GM19238 (cell line): Measurements from ENCODE around the gene MAGEB1.

Experiments used
- DNase-seq: peaks from one replicate; pipeline ENCODE4 v3.0.0; 2011; ENCODE audit warnings: low spot score; ENCODE audit not compliant: insufficient read length

Gene MAGEB1, protein sequence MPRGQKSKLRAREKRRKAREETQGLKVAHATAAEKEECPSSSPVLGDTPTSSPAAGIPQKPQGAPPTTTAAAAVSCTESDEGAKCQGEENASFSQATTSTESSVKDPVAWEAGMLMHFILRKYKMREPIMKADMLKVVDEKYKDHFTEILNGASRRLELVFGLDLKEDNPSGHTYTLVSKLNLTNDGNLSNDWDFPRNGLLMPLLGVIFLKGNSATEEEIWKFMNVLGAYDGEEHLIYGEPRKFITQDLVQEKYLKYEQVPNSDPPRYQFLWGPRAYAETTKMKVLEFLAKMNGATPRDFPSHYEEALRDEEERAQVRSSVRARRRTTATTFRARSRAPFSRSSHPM

GRCh38 chrX:30246769-30247489 is at the start of gene MAGEB1:
TSS of gene MAGEB1 (plus strand) at chrX:30247146. CDS start at chrX:30250494, 3,348 bp downstream.
- DNase-seq: no peak

- no peak for DNase-seq
Observed at GRCh38 chrX:30212172-30212571, 34.8 kb upstream of the MAGEB1 start.

- no peak for DNase-seq
Observed at GRCh38 chrX:30215357-30215843, 31.5 kb upstream of the MAGEB1 start, which contains the start of gene MAGEB2. TSS of gene MAGEB2 (plus strand) at chrX:30215563. CDS start at chrX:30218581, 3,018 bp downstream.

- DNase-seq: no peak
Observed at GRCh38 chrX:30217465-30217864, 29.5 kb upstream of the MAGEB1 start.

DNA sequence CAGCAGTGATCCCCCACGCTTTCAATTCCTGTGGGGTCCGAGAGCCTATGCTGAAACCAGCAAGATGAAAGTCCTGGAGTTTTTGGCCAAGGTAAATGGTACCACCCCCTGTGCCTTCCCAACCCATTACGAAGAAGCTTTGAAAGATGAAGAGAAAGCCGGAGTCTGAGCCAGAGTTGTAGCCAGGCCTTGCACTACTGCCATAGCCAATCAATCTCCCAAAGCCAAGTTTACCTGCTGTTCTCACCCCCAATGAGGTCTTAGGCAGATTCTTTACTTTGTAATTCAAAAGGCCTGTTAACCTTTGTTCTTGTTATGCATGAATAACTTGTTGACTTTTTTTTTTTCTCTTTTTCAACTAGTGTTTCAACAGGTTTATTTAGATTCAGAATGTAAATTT is 27.6 kb upstream of the MAGEB1 start:
- no peak for DNase-seq

DNA sequence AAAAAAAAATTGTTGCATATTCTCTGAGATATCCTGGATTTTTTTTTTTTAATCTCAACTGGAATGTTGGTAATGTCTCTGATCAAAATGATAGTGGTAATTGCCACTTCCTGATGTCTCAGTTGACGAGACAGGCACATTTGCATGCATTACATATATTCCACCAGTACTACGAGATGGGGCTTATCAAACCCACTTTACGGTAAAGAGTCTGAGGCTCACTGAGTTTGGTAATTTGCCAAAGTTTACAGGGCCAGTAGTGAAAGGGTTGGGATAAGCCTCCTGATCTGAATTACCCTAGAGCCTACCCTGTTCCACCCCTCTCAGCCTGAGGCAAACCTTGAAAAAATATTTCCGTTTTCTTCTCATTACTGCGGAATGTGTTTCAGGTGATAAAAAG is 26.3 kb upstream of the MAGEB1 start:
- DNase-seq: no peak

- no peak for DNase-seq
Observed at GRCh38 chrX:30224536-30224935, 22.4 kb upstream of the MAGEB1 start.

GRCh38 chrX:30228526-30228925 is 18.4 kb upstream of the MAGEB1 start:
- DNase-seq: no peak

GRCh38 chrX:30230395-30230794 is 16.6 kb upstream of the MAGEB1 start, which contains the start of gene MAGEB3:
TSS of gene MAGEB3 (plus strand) at chrX:30230657. CDS start at chrX:30235925, 5,268 bp downstream.
- DNase-seq: no peak

DNA sequence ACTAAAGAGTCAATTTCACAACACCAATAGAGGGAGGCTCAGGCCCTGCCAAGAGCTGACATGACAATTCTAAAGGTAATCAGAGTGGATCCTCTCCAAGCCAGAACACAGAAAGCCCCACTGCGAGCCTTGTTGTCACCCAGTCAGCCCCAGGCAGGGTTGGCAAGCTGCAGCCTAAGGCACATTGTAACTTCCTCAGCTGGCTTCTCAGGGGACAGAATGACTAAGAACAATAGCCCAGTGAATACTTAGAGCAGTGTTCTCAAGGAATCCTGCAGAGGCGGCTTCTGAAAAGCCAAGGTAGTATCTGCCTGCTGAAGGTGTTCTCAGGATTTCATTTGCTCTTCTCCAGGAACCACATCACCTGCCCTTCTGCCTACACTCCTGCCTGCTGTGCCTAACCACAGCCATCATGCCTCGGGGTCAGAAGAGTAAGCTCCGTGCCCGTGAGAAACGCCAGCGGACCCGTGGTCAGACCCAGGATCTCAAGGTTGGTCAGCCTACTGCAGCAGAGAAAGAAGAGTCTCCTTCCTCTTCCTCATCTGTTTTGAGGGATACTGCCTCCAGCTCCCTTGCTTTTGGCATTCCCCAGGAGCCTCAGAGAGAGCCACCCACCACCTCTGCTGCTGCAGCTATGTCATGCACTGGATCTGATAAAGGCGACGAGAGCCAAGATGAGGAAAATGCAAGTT is 5.1 kb upstream of the MAGEB1 start, which contains the start of gene MAGEB4:
Gene MAGEB4, plus strand, starts transcription at position 277 of the 692 bp plus-strand sequence. Its CDS starts 136 bp downstream, at position 413.
- no peak for DNase-seq

GRCh38 chrX:30248854-30249253 is 1.9 kb downstream of the MAGEB1 start:
- DNase-seq: no peak

GRCh38 chrX:30253257-30253656 is 6.3 kb downstream of the MAGEB1 start:
- no peak for DNase-seq

- no peak for DNase-seq
Observed at GRCh38 chrX:30259927-30260326, 13.0 kb downstream of the MAGEB1 start.

GRCh38 chrX:30261012-30261411 is 14.1 kb downstream of the MAGEB1 start:
- no peak for DNase-seq

DNA sequence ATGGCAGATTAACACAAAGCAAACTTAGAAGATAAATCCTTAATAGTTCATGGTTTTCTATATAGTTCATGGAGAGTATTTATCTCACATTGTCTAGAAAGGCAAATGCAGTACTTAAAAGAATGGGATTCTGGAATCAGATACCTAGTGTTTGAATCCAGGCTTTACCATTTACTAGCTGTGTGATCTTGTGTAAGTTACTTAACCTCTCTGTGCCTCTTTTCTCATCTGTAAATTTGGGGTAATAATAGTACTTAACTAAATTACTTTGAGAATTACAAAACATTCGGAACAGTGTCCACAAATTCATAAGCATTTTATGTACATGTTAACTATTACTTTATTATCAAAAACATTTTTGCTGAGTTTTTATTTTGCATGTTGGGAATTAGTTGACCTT is 15.8 kb downstream of the MAGEB1 start:
- DNase-seq: no peak

DNA sequence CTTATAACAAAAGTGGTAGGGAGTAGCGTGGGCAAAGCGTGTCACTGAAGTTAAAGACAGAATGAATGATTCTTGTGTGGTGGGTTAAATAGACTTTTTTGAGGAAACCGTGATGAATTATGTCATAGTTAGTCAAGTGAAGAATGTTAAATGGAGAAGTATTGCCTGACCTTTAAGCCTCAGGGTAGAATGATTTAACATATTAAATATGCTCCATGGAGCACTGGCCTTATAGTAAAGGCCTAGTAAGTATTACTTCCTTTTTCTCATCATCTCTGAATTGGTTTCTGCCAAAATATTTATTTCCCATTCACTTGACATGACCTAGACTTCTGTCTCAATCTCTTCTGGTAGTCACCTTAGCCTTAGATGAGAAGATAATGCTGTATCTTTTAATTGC is 23.7 kb downstream of the MAGEB1 start:
- no peak for DNase-seq

- no peak for DNase-seq
Observed at GRCh38 chrX:30275498-30275897, 28.6 kb downstream of the MAGEB1 start.

DNA sequence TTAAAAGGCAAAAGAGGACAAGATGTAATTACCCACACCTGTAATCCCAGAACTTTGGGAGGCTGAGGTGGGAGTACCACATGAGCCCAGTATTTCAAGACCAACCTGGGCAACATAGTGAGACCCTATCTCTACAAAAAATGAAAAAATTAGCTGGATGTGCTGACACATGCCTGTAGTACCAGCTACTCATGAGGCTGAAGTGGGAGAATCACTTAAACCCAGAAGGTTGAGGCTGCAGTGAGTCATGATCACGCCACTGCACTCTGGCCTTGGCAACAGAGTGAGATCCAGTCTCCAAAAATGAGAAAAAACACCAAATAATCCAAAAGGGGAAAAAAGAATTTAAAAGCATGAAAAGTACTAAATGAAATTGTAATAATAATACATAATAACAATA is 31.4 kb downstream of the MAGEB1 start:
- no peak for DNase-seq

DNA sequence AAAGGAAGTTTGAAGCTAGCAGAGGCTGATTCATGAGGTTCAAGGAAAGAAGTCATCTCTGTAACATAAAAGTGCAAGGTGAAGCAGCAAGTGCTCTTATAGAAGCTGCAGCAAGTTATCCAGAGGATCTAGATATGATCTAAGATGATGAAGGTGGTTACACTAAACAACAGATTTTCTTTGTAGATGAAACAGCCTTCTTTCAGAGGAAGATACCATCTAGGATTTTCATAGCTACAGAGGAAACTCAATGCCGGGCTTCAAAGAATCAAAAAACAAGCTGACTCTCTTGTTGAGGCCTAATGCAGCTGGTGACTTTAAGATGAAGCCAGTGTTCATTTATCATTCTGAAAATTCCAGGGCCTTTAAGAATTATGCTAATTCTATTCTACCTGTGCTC is 33.5 kb downstream of the MAGEB1 start:
- no peak for DNase-seq

- DNase-seq: no peak
Observed at GRCh38 chrX:30282527-30282926, 35.6 kb downstream of the MAGEB1 start.

DNA sequence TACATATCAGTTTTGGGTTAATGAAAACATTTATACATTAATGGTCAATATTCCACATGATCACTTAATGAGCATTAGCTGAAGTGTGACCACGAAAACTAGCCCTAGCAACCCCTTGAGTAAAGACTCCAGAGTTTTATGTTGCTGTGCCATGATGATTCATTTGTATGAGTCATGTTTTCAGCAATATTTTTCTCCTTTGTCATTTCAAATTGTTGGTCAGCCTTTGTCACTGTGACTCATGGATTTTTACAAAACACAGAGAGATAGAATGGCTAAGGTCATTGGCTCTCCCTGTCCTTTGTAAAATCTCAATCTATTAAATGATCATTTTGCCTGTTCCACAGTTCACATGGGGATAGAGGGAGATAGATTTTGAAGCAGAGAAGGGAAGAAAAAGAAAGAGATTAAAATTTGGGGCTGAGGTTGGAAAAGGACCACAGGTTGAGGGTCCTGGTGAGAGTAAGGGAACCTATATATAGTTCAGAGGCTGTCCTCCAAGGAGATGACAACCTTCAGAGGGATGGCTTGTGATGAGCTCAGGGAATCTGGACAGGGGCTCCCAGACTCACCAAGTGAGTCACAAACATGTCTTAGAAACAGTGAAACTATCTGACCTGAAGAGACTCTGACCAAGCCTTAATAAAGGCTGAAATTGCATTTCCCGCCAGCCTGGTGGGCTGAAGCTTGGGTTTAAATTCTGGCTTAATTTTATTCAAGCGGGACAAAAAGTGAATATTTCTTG is 36.7 kb downstream of the MAGEB1 start:
- DNase-seq: no peak
